HG03439 (cell line): ENCODE results near the gene CACNB3.

ENCODE experiments used
- ATAC-seq: cut with Tn5 transposase; IDR thresholded peaks from one replicate; pipeline ENCODE4 v1.9.1; 2021; ENCODE audit warnings: mild to moderate bottlenecking, moderate library complexity; ENCODE audit not compliant: unreplicated experiment

Gene CACNB3

GRCh38 chr12:48788524-48788853 lies 29.8 kb upstream of the CACNB3 start:
- ATAC-seq, result no peak

- no peak for ATAC-seq
These were observed 29.2 kb upstream of the CACNB3 start, which contains the start of gene ADCY6 for GRCh38 chr12:48788854-48789775. ADCY6 (minus strand) TSS chr12:48789089; CDS start chr12:48783434, 5,655 bp downstream.

- no peak for ATAC-seq
These were observed 28.4 kb upstream of the CACNB3 start for GRCh38 chr12:48789858-48790326.

- no peak for ATAC-seq
These were observed 24.6 kb upstream of the CACNB3 start for GRCh38 chr12:48793696-48794095.

- ATAC-seq, result no peak
These were observed 23.4 kb upstream of the CACNB3 start for GRCh38 chr12:48794870-48795269.

GRCh38 chr12:48795550-48796455 lies 22.5 kb upstream of the CACNB3 start:
- peak; percentile 56 for ATAC-seq

- no peak for ATAC-seq
These were observed 21.3 kb upstream of the CACNB3 start for GRCh38 chr12:48796976-48797375.

- no peak for ATAC-seq
These were observed 17.8 kb upstream of the CACNB3 start for GRCh38 chr12:48800457-48800856.

- ATAC-seq, result no peak
These were observed 17.3 kb upstream of the CACNB3 start for GRCh38 chr12:48800971-48801370.

GRCh38 chr12:48803675-48804074 lies 14.6 kb upstream of the CACNB3 start:
- ATAC-seq, result no peak

GRCh38 chr12:48807981-48808380 lies 10.3 kb upstream of the CACNB3 start:
- ATAC-seq, result no peak

- ATAC-seq, result no peak
These were observed 7.3 kb upstream of the CACNB3 start for GRCh38 chr12:48810903-48811431.

GRCh38 chr12:48811437-48812090 lies 6.7 kb upstream of the CACNB3 start:
- ATAC-seq, result no peak

GRCh38 chr12:48812389-48812788 lies 5.9 kb upstream of the CACNB3 start:
- ATAC-seq, result no peak

- ATAC-seq, result no peak
These were observed 4.6 kb upstream of the CACNB3 start for GRCh38 chr12:48813465-48814261.

GRCh38 chr12:48814262-48815125 lies 3.8 kb upstream of the CACNB3 start:
- peak; percentile 74 for ATAC-seq

- ATAC-seq, result peak; percentile 26
These were observed 2.9 kb upstream of the CACNB3 start for GRCh38 chr12:48815126-48816110.
